HEK293 (cell line): ENCODE data around the gene NLGN1.

Experiments
- CTCF ChIA-PET: fragments of 350-600 bp; formaldehyde crosslinking; extraction: SDS; loops from one replicate; lab custom pipeline; 2021; ENCODE audit warnings: antibody characterized with exemption; lab: Yijun Ruan, JAX
- POLR2A ChIA-PET: fragments of 300-600 bp; formaldehyde crosslinking; extraction: SDS; loops from one replicate; lab custom pipeline; 2020; ENCODE audit warnings: antibody characterized with exemption, inconsistent platforms; lab: Yijun Ruan, JAX
- H3K27ac ChIP-seq: fragments of 200-500 bp; sonication (Bioruptor generic); 2 replicates; pipeline ENCODE4 v1.5.1; 2014; ENCODE audit warnings: low read depth, low read length, control low read depth, inconsistent platforms; ENCODE audit errors: extremely low read depth
- H3K36me3 ChIP-seq, 2 experiments: fragments of 200-500 bp in 1 of 2; sonication (Bioruptor generic) in 1 of 2; 1 replicate in 1 of 2; 2 replicates in 1 of 2; pipeline ENCODE4 v1.5.1; 2014 to 2017; ENCODE audit warnings: inconsistent platforms in 2 of 2, low read length in 2 of 2; ENCODE audit not compliant: control insufficient read depth in 2 of 2, insufficient read depth in 1 of 2
- H3K4me1 ChIP-seq: fragments of 200-500 bp; sonication (Bioruptor generic); 2 replicates; pipeline ENCODE4 v1.5.1; 2014; ENCODE audit warnings: mild to moderate bottlenecking, low read length, inconsistent platforms; ENCODE audit not compliant: control insufficient read depth, insufficient read depth
- H3K4me3 ChIP-seq: 2 replicates; pipeline ENCODE4 v1.5.1; 2011; ENCODE audit warnings: low read depth, mild to moderate bottlenecking, control low read depth, low read length, moderate library complexity
- H3K9me3 ChIP-seq: fragments of 200-500 bp; sonication (Bioruptor generic); 2 replicates; pipeline ENCODE4 v1.5.1; 2014; ENCODE audit warnings: low read depth, low read length, inconsistent platforms; ENCODE audit not compliant: control insufficient read depth, insufficient read depth
- HOXD13 ChIP-seq: sonication (generic); formaldehyde crosslinking; IDR thresholded peaks from 2 replicates; pipeline ENCODE4 v1.8.0; 2022; ENCODE audit warnings: missing genetic modification reagents, borderline replicate concordance
- KLF8 ChIP-seq: fragments of 450-650 bp; formaldehyde crosslinking; IDR thresholded peaks from 2 replicates; pipeline ENCODE4 v1.5.1; 2016; ENCODE audit warnings: missing biosample characterization, missing genetic modification characterization
- OSR2 ChIP-seq: fragments of 450-650 bp; formaldehyde crosslinking; IDR thresholded peaks from 2 replicates; pipeline ENCODE4 v1.5.1; 2016; ENCODE audit warnings: missing biosample characterization, missing genetic modification characterization
- OVOL3 ChIP-seq: fragments of 450-650 bp; formaldehyde crosslinking; IDR thresholded peaks from 2 replicates; pipeline ENCODE4 v1.5.1; 2016; ENCODE audit warnings: missing biosample characterization, missing genetic modification characterization
- TRIM28 ChIP-seq: IDR thresholded peaks from 2 replicates; pipeline ENCODE4 v1.6.1; 2011; ENCODE audit warnings: low read length, control low read depth, borderline replicate concordance
- ZBTB21 ChIP-seq: fragments of 450-650 bp; formaldehyde crosslinking; IDR thresholded peaks from 2 replicates; pipeline ENCODE4 v1.5.1; 2017; ENCODE audit warnings: missing biosample characterization, missing genetic modification characterization
- ZNF155 ChIP-seq: fragments of 450-650 bp; formaldehyde crosslinking; IDR thresholded peaks from 2 replicates; pipeline ENCODE4 v1.5.1; 2016; ENCODE audit warnings: missing biosample characterization, missing genetic modification characterization
- ZNF221 ChIP-seq: fragments of 450-650 bp; formaldehyde crosslinking; IDR thresholded peaks from 2 replicates; pipeline ENCODE4 v1.5.1; 2017; ENCODE audit warnings: missing biosample characterization, missing genetic modification characterization, borderline replicate concordance
- ZNF280C ChIP-seq: fragments of 450-650 bp; formaldehyde crosslinking; IDR thresholded peaks from 2 replicates; pipeline ENCODE4 v1.5.1; 2016; ENCODE audit warnings: missing biosample characterization, missing genetic modification characterization
- ZNF433 ChIP-seq: fragments of 450-650 bp; formaldehyde crosslinking; IDR thresholded peaks from 2 replicates; pipeline ENCODE4 v1.5.1; 2016; ENCODE audit warnings: missing biosample characterization, missing genetic modification characterization, low read depth
- ZNF48 ChIP-seq: fragments of 450-650 bp; formaldehyde crosslinking; IDR thresholded peaks from 2 replicates; pipeline ENCODE4 v1.5.1; 2016; ENCODE audit warnings: missing biosample characterization, missing genetic modification characterization
- ZNF488 ChIP-seq: fragments of 450-650 bp; formaldehyde crosslinking; IDR thresholded peaks from 2 replicates; pipeline ENCODE4 v1.5.1; 2016; ENCODE audit warnings: missing biosample characterization, missing genetic modification characterization
- ZNF585B ChIP-seq: fragments of 450-650 bp; formaldehyde crosslinking; IDR thresholded peaks from 2 replicates; pipeline ENCODE4 v1.5.1; 2016; ENCODE audit warnings: missing biosample characterization, missing genetic modification characterization
- ZNF645 ChIP-seq: fragments of 450-650 bp; formaldehyde crosslinking; IDR thresholded peaks from 2 replicates; pipeline ENCODE4; 2016; ENCODE audit warnings: missing biosample characterization, missing genetic modification characterization
- ZNF660 ChIP-seq: fragments of 450-650 bp; IDR thresholded peaks from 2 replicates; pipeline ENCODE4 v1.5.1; 2018; ENCODE audit warnings: missing biosample characterization, mild to moderate bottlenecking, missing genetic modification characterization
- ZNF830 ChIP-seq: fragments of 450-650 bp; IDR thresholded peaks from 2 replicates; pipeline ENCODE4 v1.5.0; 2018; ENCODE audit warnings: missing biosample characterization, missing genetic modification characterization, low read depth, mild to moderate bottlenecking, moderate library complexity
- TF ChIP-seq, protein P1 (sequence below): fragments of 450-650 bp; formaldehyde crosslinking; IDR thresholded peaks from 2 replicates; pipeline ENCODE4 v1.5.1; 2016; ENCODE audit warnings: missing biosample characterization, missing genetic modification characterization
- TF ChIP-seq, protein P2 (sequence below): sonication (generic); formaldehyde crosslinking; IDR thresholded peaks from 2 replicates; pipeline ENCODE4 v1.8.1; 2022; ENCODE audit warnings: mild to moderate bottlenecking, moderate library complexity, missing genetic modification reagents
- TF ChIP-seq, protein P3 (sequence below): fragments of 450-650 bp; formaldehyde crosslinking; conservative IDR thresholded peaks from 2 replicates; pipeline ENCODE4 v1.5.1; 2016; ENCODE audit warnings: low read depth, missing biosample characterization, missing genetic modification characterization

NLGN1 gene

GRCh38 chr3:173700336-173700735 lies 302.8 kb downstream of the NLGN1 start (continued):
- TF ChIP-seq, protein P1, sequence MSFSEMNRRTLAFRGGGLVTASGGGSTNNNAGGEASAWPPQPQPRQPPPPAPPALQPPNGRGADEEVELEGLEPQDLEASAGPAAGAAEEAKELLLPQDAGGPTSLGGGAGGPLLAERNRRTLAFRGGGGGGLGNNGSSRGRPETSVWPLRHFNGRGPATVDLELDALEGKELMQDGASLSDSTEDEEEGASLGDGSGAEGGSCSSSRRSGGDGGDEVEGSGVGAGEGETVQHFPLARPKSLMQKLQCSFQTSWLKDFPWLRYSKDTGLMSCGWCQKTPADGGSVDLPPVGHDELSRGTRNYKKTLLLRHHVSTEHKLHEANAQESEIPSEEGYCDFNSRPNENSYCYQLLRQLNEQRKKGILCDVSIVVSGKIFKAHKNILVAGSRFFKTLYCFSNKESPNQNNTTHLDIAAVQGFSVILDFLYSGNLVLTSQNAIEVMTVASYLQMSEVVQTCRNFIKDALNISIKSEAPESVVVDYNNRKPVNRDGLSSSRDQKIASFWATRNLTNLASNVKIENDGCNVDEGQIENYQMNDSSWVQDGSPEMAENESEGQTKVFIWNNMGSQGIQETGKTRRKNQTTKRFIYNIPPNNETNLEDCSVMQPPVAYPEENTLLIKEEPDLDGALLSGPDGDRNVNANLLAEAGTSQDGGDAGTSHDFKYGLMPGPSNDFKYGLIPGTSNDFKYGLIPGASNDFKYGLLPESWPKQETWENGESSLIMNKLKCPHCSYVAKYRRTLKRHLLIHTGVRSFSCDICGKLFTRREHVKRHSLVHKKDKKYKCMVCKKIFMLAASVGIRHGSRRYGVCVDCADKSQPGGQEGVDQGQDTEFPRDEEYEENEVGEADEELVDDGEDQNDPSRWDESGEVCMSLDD (tag by site-specific recombination), result no peak
- TF ChIP-seq TRIM28, result no peak
- no peak for TF ChIP-seq ZNF221 (tag by site-specific recombination)
- TF ChIP-seq ZNF48 (tag by site-specific recombination), result no peak
- TF ChIP-seq ZNF645 (tag by site-specific recombination), result no peak
- no peak for TF ChIP-seq ZNF433 (tag by site-specific recombination)
- TF ChIP-seq ZBTB21 (tag by site-specific recombination), result no peak
- no peak for TF ChIP-seq KLF8
- no peak for TF ChIP-seq HOXD13 (CRISPR knock-in tag)
- TF ChIP-seq ZNF155 (tag by site-specific recombination), result no peak
- TF ChIP-seq, protein P2, sequence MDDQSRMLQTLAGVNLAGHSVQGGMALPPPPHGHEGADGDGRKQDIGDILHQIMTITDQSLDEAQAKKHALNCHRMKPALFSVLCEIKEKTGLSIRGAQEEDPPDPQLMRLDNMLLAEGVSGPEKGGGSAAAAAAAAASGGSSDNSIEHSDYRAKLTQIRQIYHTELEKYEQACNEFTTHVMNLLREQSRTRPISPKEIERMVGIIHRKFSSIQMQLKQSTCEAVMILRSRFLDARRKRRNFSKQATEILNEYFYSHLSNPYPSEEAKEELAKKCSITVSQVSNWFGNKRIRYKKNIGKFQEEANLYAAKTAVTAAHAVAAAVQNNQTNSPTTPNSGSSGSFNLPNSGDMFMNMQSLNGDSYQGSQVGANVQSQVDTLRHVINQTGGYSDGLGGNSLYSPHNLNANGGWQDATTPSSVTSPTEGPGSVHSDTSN, result no peak
- TF ChIP-seq ZNF660 (tag by site-specific recombination), result no peak
- TF ChIP-seq ZNF830 (tag by site-specific recombination), result no peak

DNA sequence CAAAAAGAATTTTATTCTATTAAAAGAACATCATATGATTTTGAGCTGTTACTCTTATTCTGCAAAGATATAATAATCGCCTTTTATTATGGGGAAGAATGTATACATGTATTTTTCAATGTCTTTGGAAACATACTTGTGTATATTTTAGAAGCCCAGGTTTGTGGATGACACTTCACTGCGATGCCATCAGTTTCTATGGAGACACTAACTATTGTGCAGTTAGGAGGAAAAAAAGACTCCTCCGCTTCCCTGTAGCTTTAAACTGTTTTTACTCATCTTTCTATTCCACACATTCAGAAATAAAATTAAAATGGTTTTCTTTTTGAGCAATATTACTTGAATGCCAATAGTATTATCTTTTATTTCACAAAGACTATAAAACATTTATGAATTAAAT lies 305.0 kb downstream of the NLGN1 start:
- no peaks in the 10 kb centered on the region for H3K9me3 ChIP-seq
- ChIA-PET POLR2A (no interaction called here), CTCF (interaction anchor here (0.6 kb wide), 1 partner anchor 12 kb away, joined by 3 read pairs; no protein-coding TSS in a partner anchor)
- no peak overlapping the region for H3K4me3 ChIP-seq
- no peaks in the 10 kb centered on the region for H3K4me1 ChIP-seq
- no peaks in the 10 kb centered on the region for H3K36me3 ChIP-seq
- H3K27ac ChIP-seq, result no peak overlapping the region
- TF ChIP-seq OVOL3 (tag by site-specific recombination), result no peak
- TF ChIP-seq, protein P3, sequence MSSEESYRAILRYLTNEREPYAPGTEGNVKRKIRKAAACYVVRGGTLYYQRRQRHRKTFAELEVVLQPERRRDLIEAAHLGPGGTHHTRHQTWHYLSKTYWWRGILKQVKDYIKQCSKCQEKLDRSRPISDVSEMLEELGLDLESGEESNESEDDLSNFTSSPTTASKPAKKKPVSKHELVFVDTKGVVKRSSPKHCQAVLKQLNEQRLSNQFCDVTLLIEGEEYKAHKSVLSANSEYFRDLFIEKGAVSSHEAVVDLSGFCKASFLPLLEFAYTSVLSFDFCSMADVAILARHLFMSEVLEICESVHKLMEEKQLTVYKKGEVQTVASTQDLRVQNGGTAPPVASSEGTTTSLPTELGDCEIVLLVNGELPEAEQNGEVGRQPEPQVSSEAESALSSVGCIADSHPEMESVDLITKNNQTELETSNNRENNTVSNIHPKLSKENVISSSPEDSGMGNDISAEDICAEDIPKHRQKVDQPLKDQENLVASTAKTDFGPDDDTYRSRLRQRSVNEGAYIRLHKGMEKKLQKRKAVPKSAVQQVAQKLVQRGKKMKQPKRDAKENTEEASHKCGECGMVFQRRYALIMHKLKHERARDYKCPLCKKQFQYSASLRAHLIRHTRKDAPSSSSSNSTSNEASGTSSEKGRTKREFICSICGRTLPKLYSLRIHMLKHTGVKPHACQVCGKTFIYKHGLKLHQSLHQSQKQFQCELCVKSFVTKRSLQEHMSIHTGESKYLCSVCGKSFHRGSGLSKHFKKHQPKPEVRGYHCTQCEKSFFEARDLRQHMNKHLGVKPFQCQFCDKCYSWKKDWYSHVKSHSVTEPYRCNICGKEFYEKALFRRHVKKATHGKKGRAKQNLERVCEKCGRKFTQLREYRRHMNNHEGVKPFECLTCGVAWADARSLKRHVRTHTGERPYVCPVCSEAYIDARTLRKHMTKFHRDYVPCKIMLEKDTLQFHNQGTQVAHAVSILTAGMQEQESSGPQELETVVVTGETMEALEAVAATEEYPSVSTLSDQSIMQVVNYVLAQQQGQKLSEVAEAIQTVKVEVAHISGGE (tag by site-specific recombination), result no peak
- TF ChIP-seq OSR2 (tag by site-specific recombination), result no peak
- TF ChIP-seq ZNF280C (tag by site-specific recombination), result no peak
- no peak for TF ChIP-seq TRIM28
- no peak for TF ChIP-seq ZNF585B
- no peak for TF ChIP-seq ZNF488 (tag by site-specific recombination)
- TF ChIP-seq KLF8, result no peak
